Ascending aorta (tissue), 2 donors: ENCODE data around the gene DIP2C. TPM values are rescaled to one million over a fixed set of nuclear protein-coding genes. Genes with fewer than 3 reads are reported as not detected.

Source experiments
- DNase-seq, 2 donors: peaks; one replicate each; pipeline ENCODE4 v3.0.0-alpha.2; 2019; ENCODE audit warnings: low spot score in 2 of 2
- H3K27ac ChIP-seq, 2 donors: fragments of 200-600 bp; sonication (generic); one replicate each; pipeline ENCODE4 v1.5.1; 2016 to 2017; ENCODE audit warnings: mild to moderate bottlenecking in 1 of 2
- H3K27me3 ChIP-seq: fragments of 200-600 bp; sonication (generic); one replicate; pipeline ENCODE4 v1.5.1; 2017
- H3K36me3 ChIP-seq, 2 donors: fragments of 200-600 bp; sonication (generic); one replicate each; pipeline ENCODE4 v1.5.1; 2016
- H3K4me1 ChIP-seq, 2 donors: fragments of 200-600 bp; sonication (generic); one replicate each; pipeline ENCODE4 v1.5.1; 2016 to 2017; ENCODE audit warnings: mild to moderate bottlenecking in 1 of 2
- H3K4me3 ChIP-seq, 2 donors: fragments of 200-600 bp; sonication (generic); one replicate each; pipeline ENCODE4 v1.5.1; 2016 to 2017; ENCODE audit warnings: mild to moderate bottlenecking in 1 of 2
- H3K9me3 ChIP-seq, 2 donors: fragments of 200-600 bp; sonication (generic); one replicate each; pipeline ENCODE4 v1.5.1; 2016
- intact Hi-C: fragments of 100-400 bp; cut with DNase I; formaldehyde crosslinking; loops from one replicate; pipeline ENCODE4 v1.15.1; 2023
- total RNA-seq: library from RNA; depleted of rRNA; stranded (reverse); fragments of >200 nt; gene quantifications from one replicate; pipeline ENCODE4 v1.1.0, GENCODE V29; 2016
- TF ChIP-seq, protein P1 (sequence below), 3 experiments: fragments of 200-600 bp in 2 of 3; fragments of 450-650 bp in 1 of 3; sonication (generic) in 2 of 3; IDR thresholded peaks; one replicate each; pipeline ENCODE4 v1.5.1; 2016 to 2019; ENCODE audit warnings: antibody characterized with exemption in 3 of 3, mild to moderate bottlenecking in 1 of 3, moderate library complexity in 1 of 3

Gene DIP2C
- total RNA-seq, 1 donor from 2014 or later: 14.7 TPM

DNA sequence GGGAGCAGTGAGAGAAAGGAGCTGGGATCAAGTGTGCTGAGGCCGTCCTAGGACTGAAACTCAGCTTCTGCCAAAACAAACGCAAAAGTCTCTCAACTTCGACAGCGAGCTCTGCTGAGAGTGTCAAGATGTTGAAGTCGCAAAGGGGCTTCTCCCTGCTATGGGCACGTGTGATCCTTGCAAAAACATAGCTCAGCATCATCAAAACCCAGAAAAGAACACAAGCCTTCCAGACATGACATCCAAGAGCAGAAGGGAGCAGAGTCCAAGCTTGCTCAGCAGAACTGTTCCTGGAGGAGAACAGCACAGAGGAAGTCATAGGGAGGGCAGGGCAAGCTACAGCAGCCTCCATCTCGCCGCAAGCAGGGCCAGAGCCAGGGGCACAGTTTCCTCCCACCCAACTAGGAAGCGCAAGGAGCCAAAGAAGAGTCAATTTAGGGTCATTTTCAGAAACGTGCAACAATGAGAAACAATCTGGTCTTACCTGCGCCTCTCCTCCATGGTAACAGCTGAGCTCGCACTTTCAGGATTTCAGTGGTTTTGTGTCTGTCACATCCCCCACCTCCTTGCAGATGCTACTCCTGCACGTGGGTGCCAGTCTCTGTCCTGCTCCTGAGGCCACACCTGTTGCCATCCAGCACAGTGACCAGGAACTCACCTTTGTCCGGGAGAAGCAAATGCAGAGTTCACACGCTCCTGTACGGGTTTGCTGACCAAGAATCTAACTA is 113.9 kb downstream of the DIP2C start:
- Histone ChIP-seq H3K27ac (peak overlapping the region in 1 of 2 donors; percentile 47), H3K36me3 (no peaks in the 10 kb centered on the region), H3K4me1 (peaks cover 7 to 30% of the 10 kb centered on the region in 2 donors), H3K4me3 (peak overlapping the region in 1 of 2 donors; percentile 29), H3K27me3 (no peaks in the 10 kb centered on the region), H3K9me3 (no peaks in the 10 kb centered on the region)
- DNase-seq: no peak
- intact Hi-C loops: no loop called here
- TF ChIP-seq, protein P1, sequence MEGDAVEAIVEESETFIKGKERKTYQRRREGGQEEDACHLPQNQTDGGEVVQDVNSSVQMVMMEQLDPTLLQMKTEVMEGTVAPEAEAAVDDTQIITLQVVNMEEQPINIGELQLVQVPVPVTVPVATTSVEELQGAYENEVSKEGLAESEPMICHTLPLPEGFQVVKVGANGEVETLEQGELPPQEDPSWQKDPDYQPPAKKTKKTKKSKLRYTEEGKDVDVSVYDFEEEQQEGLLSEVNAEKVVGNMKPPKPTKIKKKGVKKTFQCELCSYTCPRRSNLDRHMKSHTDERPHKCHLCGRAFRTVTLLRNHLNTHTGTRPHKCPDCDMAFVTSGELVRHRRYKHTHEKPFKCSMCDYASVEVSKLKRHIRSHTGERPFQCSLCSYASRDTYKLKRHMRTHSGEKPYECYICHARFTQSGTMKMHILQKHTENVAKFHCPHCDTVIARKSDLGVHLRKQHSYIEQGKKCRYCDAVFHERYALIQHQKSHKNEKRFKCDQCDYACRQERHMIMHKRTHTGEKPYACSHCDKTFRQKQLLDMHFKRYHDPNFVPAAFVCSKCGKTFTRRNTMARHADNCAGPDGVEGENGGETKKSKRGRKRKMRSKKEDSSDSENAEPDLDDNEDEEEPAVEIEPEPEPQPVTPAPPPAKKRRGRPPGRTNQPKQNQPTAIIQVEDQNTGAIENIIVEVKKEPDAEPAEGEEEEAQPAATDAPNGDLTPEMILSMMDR (IDR thresholded peaks at IDR 0.05): no peak

DNA sequence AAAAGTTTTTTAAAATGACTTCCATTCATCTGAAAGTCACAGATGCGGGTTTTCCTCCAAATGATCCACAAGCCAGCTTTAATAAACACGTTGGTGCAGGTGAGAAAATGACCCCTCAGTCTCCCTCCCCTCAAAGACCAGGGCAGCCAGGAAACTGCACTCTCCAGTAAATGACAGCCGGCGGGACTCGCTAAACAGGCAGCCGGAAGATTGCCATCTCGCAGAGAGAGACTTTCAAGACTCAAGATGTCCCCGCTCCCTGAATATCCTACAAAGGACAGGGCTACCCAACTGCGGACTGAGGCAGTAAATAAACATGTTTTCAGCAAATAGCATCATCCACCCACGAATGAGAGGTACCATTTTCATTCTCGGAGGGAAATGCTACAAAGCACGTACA is 116.8 kb downstream of the DIP2C start:
- intact Hi-C loops: no loop called here
- Histone ChIP-seq H3K4me1 (peaks cover 7 to 27% of the 10 kb centered on the region in 2 donors), H3K36me3 (no peaks in the 10 kb centered on the region), H3K27ac (no peak overlapping the region), H3K27me3 (no peaks in the 10 kb centered on the region), H3K9me3 (peaks cover 0 to 5% of the 10 kb centered on the region in 2 donors), H3K4me3 (no peak overlapping the region)
- no peak for DNase-seq
- TF ChIP-seq, protein P1 (IDR thresholded peaks at IDR 0.05): no peak

DNA sequence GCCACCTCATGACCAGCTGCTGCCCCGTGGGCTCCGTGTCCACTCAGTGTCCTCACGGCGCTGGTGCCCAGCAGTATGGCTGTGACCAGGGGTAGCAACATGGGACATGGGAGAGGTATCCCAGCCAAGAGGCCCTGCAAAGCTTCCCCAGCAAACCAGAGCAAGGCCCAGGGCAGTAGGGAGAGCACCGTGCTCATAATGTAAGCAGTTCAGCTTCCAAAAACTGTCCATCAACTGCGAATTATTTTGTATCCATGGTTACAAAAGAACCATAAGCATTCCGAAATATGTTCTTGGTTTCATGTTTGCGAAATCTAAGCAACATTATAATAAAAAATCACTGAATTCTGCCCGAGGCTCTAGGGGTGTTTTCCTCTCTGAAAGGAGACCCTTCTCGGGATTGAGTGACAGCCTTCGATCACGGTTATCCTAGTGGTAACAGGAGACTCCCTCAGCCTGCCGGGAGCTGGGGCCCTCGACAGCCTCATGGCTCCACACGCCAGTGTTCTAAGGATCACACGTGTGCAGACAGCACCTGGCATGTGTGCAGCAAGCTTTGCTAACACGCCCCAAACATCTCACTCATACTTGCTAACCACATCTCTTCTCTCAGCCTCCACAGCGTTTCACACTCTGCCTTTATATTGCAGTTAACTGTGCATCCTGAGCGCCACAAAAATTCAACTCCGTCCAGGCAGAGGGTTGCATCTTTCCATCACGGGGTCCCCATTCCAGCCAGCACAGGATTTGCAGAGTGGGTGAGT is 117.6 kb downstream of the DIP2C start:
- TF ChIP-seq, protein P1 (IDR thresholded peaks at IDR 0.05): no peak
- DNase-seq: no peak
- Histone ChIP-seq H3K4me1 (peaks cover 7 to 27% of the 10 kb centered on the region in 2 donors), H3K36me3 (no peaks in the 10 kb centered on the region), H3K27me3 (no peaks in the 10 kb centered on the region), H3K27ac (no peak overlapping the region), H3K9me3 (peaks cover 0 to 5% of the 10 kb centered on the region in 2 donors), H3K4me3 (no peak overlapping the region)
- intact Hi-C loops: no loop called here

DNA sequence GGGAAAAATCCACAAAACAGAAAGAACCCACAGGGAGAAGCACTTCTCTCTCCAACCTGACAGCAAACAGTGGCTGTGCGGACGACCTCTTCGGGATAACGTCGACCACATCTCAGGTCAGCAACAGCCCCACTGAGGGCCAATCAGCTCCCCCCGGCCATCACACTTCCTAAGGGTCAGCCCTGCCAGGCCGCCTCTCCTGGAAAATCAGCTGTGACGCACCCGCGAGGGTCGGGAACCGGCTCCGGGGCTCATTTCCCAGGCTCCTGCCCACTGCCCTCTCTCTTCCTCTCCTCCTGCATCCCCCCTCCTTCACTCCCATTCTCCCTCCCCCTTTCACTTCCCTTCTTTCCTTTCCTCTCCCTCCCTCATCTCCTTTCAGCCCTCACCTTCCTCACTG is 118.3 kb downstream of the DIP2C start:
- intact Hi-C loops: no loop called here
- TF ChIP-seq, protein P1 (IDR thresholded peaks at IDR 0.05): no peak
- DNase-seq: no peak
- Histone ChIP-seq H3K4me1 (peaks cover 7 to 27% of the 10 kb centered on the region in 2 donors), H3K4me3 (no peak overlapping the region), H3K27ac (no peak overlapping the region), H3K36me3 (no peaks in the 10 kb centered on the region), H3K27me3 (no peaks in the 10 kb centered on the region), H3K9me3 (peaks cover 0 to 5% of the 10 kb centered on the region in 2 donors)

DNA sequence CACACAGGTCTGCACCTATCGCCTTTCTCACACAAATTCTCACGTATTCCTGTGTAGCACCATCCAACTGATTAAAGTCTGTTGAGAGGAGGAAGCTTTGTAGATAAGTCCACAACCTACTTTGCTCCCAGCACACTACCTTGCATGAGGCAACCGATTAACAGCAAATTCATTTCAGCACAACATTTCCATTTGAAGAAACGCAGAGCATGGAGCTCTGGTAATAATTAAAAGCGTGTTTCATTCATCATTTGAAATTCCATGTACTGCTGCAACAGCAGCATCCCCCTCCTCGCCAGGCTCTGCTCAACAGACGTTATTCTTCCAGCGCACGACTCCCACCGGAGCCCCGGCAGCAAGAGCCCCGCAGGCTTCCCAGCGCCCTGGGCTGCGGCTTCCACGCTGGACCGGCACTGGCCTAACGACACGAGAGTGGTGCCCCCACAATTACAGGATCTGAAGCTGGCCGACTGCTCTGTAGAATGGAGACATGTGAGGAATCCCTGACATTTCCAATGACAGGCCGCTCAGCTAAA is 118.8 kb downstream of the DIP2C start:
- Histone ChIP-seq H3K27ac (no peak overlapping the region), H3K9me3 (peaks cover 0 to 5% of the 10 kb centered on the region in 2 donors), H3K36me3 (no peaks in the 10 kb centered on the region), H3K27me3 (no peaks in the 10 kb centered on the region), H3K4me3 (no peak overlapping the region), H3K4me1 (peaks cover 7 to 23% of the 10 kb centered on the region in 2 donors)
- TF ChIP-seq, protein P1 (IDR thresholded peaks at IDR 0.05): no peak
- intact Hi-C loops: no loop called here
- no peak for DNase-seq
